PC-3 (cell line): ENCODE results near the gene ADCK2.

ENCODE experiments used
- EZH2 ChIP-seq: fragments of 300-600 bp; sonication (generic); IDR thresholded peaks from one replicate; pipeline ENCODE4 v1.6.1; 2017; ENCODE audit warnings: antibody characterized with exemption, mild to moderate bottlenecking, low read length; ENCODE audit not compliant: unreplicated experiment
- TF ChIP-seq, protein P1 (sequence below): fragments of 300-600 bp; sonication (generic); conservative IDR thresholded peaks from 2 replicates; pipeline ENCODE4 v1.5.1; 2017; ENCODE audit warnings: antibody characterized with exemption, low read depth, mild to moderate bottlenecking, low read length

DNA sequence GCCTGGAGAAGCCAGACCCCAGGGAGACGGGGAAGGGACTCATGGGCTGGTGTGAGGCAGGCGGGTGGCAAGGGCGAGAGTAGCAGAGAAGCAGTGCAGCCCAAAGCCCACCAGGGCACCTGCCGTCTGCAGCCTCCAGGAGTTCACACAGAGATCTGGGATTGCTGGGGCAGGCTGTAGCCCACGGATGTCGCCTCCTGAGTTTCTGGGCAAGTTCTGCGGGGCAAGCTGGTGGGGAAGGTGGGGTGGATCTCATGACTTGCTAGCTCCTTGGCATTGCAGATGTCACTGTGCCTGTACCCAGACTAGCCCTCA, 6.0 kb downstream of the ADCK2 start:
- TF ChIP-seq, protein P1, sequence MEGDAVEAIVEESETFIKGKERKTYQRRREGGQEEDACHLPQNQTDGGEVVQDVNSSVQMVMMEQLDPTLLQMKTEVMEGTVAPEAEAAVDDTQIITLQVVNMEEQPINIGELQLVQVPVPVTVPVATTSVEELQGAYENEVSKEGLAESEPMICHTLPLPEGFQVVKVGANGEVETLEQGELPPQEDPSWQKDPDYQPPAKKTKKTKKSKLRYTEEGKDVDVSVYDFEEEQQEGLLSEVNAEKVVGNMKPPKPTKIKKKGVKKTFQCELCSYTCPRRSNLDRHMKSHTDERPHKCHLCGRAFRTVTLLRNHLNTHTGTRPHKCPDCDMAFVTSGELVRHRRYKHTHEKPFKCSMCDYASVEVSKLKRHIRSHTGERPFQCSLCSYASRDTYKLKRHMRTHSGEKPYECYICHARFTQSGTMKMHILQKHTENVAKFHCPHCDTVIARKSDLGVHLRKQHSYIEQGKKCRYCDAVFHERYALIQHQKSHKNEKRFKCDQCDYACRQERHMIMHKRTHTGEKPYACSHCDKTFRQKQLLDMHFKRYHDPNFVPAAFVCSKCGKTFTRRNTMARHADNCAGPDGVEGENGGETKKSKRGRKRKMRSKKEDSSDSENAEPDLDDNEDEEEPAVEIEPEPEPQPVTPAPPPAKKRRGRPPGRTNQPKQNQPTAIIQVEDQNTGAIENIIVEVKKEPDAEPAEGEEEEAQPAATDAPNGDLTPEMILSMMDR, result no peak
- no peak for TF ChIP-seq EZH2
